PC-9 (cell line): Measurements from ENCODE around the gene LMOD2.

Source experiments
- EZH2 ChIP-seq: fragments of 200-600 bp; sonication (generic); IDR thresholded peaks from 2 replicates; pipeline ENCODE4 v1.8.0; 2017; ENCODE audit warnings: antibody characterized with exemption, low read depth
- TF ChIP-seq, protein P1 (sequence below): fragments of 200-600 bp; sonication (generic); conservative IDR thresholded peaks from 2 replicates; pipeline ENCODE4 v1.6.1; 2017; ENCODE audit warnings: mixed run types, antibody characterized with exemption, mild to moderate bottlenecking, moderate library complexity

DNA sequence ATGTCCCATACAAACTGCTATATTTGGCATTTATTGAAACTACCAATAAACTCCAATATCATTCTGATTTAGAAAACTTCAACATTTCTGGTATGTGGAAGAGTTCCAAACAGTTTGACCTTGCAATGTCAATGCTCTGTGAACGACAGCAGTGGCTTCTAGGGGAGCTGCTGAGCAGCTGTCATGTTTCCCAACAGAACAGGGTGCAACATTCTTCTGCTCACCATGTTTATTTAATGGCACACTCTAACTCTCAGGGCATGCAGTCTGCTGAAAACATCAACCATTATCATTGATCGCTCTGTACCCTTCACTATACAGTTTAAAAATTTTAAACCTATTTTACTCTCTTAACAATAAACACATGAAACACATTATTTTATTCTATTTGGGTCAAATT lies 25.9 kb downstream of the LMOD2 start:
- TF ChIP-seq, protein P1, sequence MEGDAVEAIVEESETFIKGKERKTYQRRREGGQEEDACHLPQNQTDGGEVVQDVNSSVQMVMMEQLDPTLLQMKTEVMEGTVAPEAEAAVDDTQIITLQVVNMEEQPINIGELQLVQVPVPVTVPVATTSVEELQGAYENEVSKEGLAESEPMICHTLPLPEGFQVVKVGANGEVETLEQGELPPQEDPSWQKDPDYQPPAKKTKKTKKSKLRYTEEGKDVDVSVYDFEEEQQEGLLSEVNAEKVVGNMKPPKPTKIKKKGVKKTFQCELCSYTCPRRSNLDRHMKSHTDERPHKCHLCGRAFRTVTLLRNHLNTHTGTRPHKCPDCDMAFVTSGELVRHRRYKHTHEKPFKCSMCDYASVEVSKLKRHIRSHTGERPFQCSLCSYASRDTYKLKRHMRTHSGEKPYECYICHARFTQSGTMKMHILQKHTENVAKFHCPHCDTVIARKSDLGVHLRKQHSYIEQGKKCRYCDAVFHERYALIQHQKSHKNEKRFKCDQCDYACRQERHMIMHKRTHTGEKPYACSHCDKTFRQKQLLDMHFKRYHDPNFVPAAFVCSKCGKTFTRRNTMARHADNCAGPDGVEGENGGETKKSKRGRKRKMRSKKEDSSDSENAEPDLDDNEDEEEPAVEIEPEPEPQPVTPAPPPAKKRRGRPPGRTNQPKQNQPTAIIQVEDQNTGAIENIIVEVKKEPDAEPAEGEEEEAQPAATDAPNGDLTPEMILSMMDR, result no peak
- TF ChIP-seq EZH2, result no peak
